Subcutaneous abdominal adipose tissue (tissue), 5 donors: ENCODE measurements around the gene JAKMIP2.
A peak's percentile ranks its signal among the peaks of the same experiment; 100 is the strongest.
"Not testable (repeated sequence)": the region's sequence is repeated elsewhere in the genome, so short reads cannot be mapped to it uniquely, and the experiment has no call there.

Source experiments
- H3K27ac ChIP-seq: one replicate; pipeline ENCODE4 v1.7.0; 2013; ENCODE audit warnings: low read depth, mild to moderate bottlenecking, inconsistent platforms, low read length, moderate library complexity
- H3K27me3 ChIP-seq, 5 donors: one replicate each; pipeline ENCODE4 v1.7.0; 2013; ENCODE audit warnings: low read length in 5 of 5, inconsistent platforms in 1 of 5; ENCODE audit not compliant: control insufficient read depth in 5 of 5, insufficient read depth in 4 of 5
- H3K36me3 ChIP-seq, 5 donors: one replicate each; pipeline ENCODE4 v1.7.0; 2013; ENCODE audit warnings: low read length in 5 of 5; ENCODE audit not compliant: control insufficient read depth in 5 of 5, insufficient read depth in 5 of 5
- H3K4me1 ChIP-seq, 5 donors: one replicate each; pipeline ENCODE4 v1.7.0; 2013; ENCODE audit warnings: low read length in 5 of 5, mild to moderate bottlenecking in 3 of 5, moderate library complexity in 1 of 5; ENCODE audit not compliant: control insufficient read depth in 5 of 5, insufficient read depth in 5 of 5
- H3K4me3 ChIP-seq, 5 donors: one replicate each; pipeline ENCODE4 v1.7.0; 2013; ENCODE audit warnings: low read length in 5 of 5, low read depth in 1 of 5
- H3K9ac ChIP-seq, 5 donors: one replicate each; pipeline ENCODE4 v1.7.0; 2013; ENCODE audit warnings: low read length in 5 of 5, mild to moderate bottlenecking in 4 of 5, moderate library complexity in 3 of 5
- H3K9me3 ChIP-seq, 5 donors: one replicate each; pipeline ENCODE4 v1.7.0; 2013; ENCODE audit warnings: low read length in 5 of 5; ENCODE audit not compliant: control insufficient read depth in 5 of 5
- donor health status: healthy.
- donor health status: healthy.
- donor health status: healthy.
- donor health status: healthy.
- donor health status: healthy.

The JAKMIP2 gene

DNA sequence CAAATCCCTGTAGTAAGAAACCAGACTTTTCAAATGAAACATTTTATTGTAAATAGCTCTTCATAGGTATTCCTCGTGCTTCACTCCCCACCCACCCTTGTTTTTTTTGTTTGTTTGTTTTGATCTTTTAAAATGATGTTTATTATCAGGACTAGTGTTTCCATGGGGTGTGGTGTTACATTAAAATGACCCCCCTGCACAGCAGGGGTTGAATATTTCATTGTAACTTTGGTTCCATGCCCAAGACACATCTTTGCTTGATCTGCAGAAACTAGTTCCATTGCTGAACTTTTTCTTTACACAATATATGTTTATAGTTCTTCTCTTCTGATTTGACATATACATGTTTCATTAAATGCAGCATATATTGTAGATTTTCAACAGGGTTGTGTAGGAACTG lies 191.4 kb downstream of the JAKMIP2 start:
- Histone ChIP-seq H3K36me3 (no peaks in the 10 kb centered on the region), H3K9ac (no peak overlapping the region), H3K4me3 (no peak overlapping the region), H3K27me3 (no peaks in the 10 kb centered on the region), H3K9me3 (no peaks in the 10 kb centered on the region), H3K27ac (no peak overlapping the region), H3K4me1 (no peaks in the 10 kb centered on the region)

GRCh38 chr5:147590096-147590495 lies 192.4 kb downstream of the JAKMIP2 start:
- Histone ChIP-seq H3K27ac (no peak overlapping the region), H3K27me3 (no peaks in the 10 kb centered on the region), H3K36me3 (no peaks in the 10 kb centered on the region), H3K9ac (no peak overlapping the region), H3K4me1 (no peaks in the 10 kb centered on the region), H3K4me3 (no peak overlapping the region), H3K9me3 (no peaks in the 10 kb centered on the region)

DNA sequence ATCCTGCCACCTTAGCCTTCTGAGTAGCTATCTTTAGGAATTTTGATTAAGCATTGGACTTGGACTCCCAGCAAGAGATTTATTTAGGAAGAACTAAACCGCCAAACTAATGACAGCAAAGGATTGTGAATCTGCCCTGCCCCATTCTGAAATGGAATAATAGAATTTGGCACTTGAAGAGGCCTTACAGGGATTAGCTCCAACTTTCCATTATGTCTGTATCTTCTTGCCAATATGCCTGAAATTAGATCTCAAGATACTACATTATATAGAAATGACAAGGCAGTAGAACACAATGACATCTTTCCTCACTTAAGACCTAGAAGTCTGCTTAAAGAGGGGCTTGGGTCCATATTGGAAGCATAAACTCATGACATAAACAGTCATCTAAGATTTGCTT lies 195.7 kb downstream of the JAKMIP2 start:
- Histone ChIP-seq H3K9me3 (no peaks in the 10 kb centered on the region), H3K4me1 (no peaks in the 10 kb centered on the region), H3K4me3 (no peak overlapping the region), H3K9ac (no peak overlapping the region), H3K27ac (no peak overlapping the region), H3K36me3 (no peaks in the 10 kb centered on the region), H3K27me3 (no peaks in the 10 kb centered on the region)

DNA sequence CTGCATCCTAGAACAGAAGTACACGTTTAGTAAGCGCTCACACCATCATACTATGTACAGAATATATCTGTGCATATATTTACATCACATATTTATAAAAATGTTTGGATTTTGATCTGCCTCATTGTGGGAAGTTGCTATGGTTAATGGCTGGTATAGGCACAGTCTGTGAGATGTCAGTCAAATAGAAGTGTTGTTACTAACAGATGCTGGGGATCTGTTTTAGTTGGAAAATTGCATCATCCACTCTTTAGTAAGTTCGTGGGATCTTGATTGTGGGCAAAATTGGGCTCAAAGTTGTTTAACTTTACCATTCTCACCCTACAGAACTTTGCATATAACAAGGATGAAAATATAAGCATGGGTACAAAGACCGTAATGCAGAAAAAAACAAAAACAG lies 196.3 kb downstream of the JAKMIP2 start:
- H3K4me1 ChIP-seq: no peaks in the 10 kb centered on the region
- no peak overlapping the region for H3K27ac ChIP-seq
- no peak overlapping the region for H3K9ac ChIP-seq
- H3K4me3 ChIP-seq: no peak overlapping the region
- no peaks in the 10 kb centered on the region for H3K27me3 ChIP-seq
- no peaks in the 10 kb centered on the region for H3K36me3 ChIP-seq
- no peaks in the 10 kb centered on the region for H3K9me3 ChIP-seq

DNA sequence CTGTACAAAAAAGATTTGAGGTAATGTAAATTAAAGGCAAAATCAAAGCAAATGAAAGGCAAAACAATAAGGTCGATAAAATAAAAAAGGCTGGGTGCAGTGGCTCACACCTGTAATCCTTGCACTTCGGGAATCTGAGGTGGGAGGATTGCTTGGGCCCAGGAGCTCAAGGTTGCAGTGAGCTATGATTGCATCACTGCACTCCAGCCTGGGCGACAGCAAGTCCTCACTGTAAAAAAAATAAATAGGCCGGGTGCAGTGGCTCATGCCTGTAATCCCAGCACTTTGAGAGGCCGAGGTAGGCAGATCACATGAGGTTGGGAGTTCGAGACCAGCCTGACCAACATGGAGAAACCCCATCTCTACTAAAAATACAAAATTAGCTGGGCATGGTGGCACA lies 200.3 kb downstream of the JAKMIP2 start:
- not testable (repeated sequence) for H3K27ac ChIP-seq, H3K9ac ChIP-seq, H3K4me3 ChIP-seq, H3K36me3 ChIP-seq, H3K9me3 ChIP-seq, H3K4me1 ChIP-seq, H3K27me3 ChIP-seq

- H3K36me3 ChIP-seq, H3K27ac ChIP-seq, H3K4me3 ChIP-seq, H3K9me3 ChIP-seq, H3K27me3 ChIP-seq, H3K9ac ChIP-seq, H3K4me1 ChIP-seq: not testable (repeated sequence)
These were observed 202.1 kb downstream of the JAKMIP2 start for GRCh38 chr5:147580418-147580817.

GRCh38 chr5:147578228-147579024 lies 204.1 kb downstream of the JAKMIP2 start:
- Histone ChIP-seq H3K9ac (peak overlapping the region in 1 of 5 donors; percentile 20), H3K4me3 (peak overlapping the region in 1 of 5 donors; percentile 22), H3K27ac (peak overlapping the region; percentile 46), H3K9me3 (peaks cover 0 to 4% (median 0%) of the 10 kb centered on the region in 5 donors), H3K4me1 (peaks cover 0 to 6% (median 0%) of the 10 kb centered on the region in 5 donors), H3K27me3 (no peaks in the 10 kb centered on the region), H3K36me3 (no peaks in the 10 kb centered on the region)

DNA sequence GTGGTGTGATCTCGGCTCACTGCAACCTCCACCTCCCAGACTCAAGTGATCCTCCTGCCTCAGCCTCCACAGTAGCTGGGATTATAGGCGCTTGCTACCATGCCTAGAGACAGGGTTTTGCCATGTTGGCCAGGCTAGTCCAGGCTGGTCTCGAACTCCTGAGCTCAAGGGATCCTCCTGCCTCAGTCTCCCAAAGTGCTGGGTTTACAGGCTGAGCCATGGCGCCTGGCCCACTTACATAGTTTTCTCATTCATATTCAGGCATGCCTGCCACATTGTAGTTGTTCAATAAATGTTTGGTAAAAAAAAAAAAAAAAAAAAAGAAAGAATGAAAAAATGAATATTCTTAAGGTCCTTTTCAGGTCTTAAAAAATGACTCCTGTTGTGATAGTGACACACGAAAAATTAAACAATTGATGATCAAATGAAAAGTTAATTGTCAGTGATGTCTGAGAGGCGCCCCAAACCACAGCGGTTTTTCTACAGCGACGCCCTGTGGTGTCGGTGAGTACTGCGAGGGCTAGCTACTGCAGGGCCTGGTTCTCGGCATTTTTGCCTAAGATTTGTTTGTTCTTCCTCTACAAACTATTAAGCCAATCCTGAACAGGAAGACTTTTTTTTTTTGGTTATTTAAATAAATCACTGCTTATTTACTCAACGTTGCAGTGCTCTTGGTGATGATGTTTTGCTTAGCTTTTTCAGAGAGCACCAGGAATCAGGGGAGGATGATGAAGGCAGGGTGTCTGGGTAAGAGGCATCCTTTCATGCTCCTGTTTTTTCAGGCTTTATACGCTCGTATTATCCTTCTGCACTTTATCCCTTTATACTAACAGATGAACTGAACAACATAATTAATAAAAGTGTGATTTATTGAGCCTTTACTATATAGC lies 205.6 kb downstream of the JAKMIP2 start:
- H3K27me3 ChIP-seq: no peaks in the 10 kb centered on the region
- H3K4me1 ChIP-seq: peaks cover 0 to 11% (median 0%) of the 10 kb centered on the region in 5 donors
- H3K36me3 ChIP-seq: no peaks in the 10 kb centered on the region
- H3K9ac ChIP-seq: no peak overlapping the region
- no peak overlapping the region for H3K27ac ChIP-seq
- H3K9me3 ChIP-seq: peaks cover 0 to 4% (median 0%) of the 10 kb centered on the region in 5 donors
- H3K4me3 ChIP-seq: no peak overlapping the region

GRCh38 chr5:147575598-147575997 lies 206.9 kb downstream of the JAKMIP2 start:
- no peaks in the 10 kb centered on the region for H3K27me3 ChIP-seq
- H3K9ac ChIP-seq: no peak overlapping the region
- H3K27ac ChIP-seq: no peak overlapping the region
- H3K4me1 ChIP-seq: peaks cover 0 to 11% (median 0%) of the 10 kb centered on the region in 5 donors
- H3K4me3 ChIP-seq: no peak overlapping the region
- no peaks in the 10 kb centered on the region for H3K36me3 ChIP-seq
- H3K9me3 ChIP-seq: peaks cover 0 to 4% (median 0%) of the 10 kb centered on the region in 5 donors

GRCh38 chr5:147573211-147573610 lies 209.3 kb downstream of the JAKMIP2 start:
- H3K9ac ChIP-seq: no peak overlapping the region
- no peaks in the 10 kb centered on the region for H3K36me3 ChIP-seq
- H3K27me3 ChIP-seq: peaks cover 0 to 2% (median 0%) of the 10 kb centered on the region in 5 donors
- no peak overlapping the region for H3K4me3 ChIP-seq
- no peak overlapping the region for H3K27ac ChIP-seq
- H3K9me3 ChIP-seq: no peaks in the 10 kb centered on the region
- peaks cover 0 to 15% (median 0%) of the 10 kb centered on the region in 5 donors for H3K4me1 ChIP-seq
